ENCODE results near the gene GNAO1.

GNAO1 gene

GRCh38 chr16:56265184-56265583 lies 73.9 kb downstream of the GNAO1 start:
- no peak for DNase-seq (ENCODE audit: low read depth in 1 of 2, low spot score in 1 of 2)

- DNase-seq (ENCODE audit: low read depth in 1 of 2, low spot score in 1 of 2) = no peak
These were observed 74.5 kb downstream of the GNAO1 start for GRCh38 chr16:56265746-56266145.

GRCh38 chr16:56266641-56267607 lies 75.6 kb downstream of the GNAO1 start:
- no peak for DNase-seq (ENCODE audit: low read depth in 1 of 2, low spot score in 1 of 2)

GRCh38 chr16:56267888-56268287 lies 76.6 kb downstream of the GNAO1 start:
- DNase-seq (ENCODE audit: low read depth in 1 of 2, low spot score in 1 of 2) = no peak

- no peak for DNase-seq (ENCODE audit: low read depth in 1 of 2, low spot score in 1 of 2)
These were observed 77.5 kb downstream of the GNAO1 start for GRCh38 chr16:56268799-56269198.

- no peak for DNase-seq (ENCODE audit: low read depth in 1 of 2, low spot score in 1 of 2)
These were observed 78.0 kb downstream of the GNAO1 start for GRCh38 chr16:56269281-56269680.

GRCh38 chr16:56269811-56270684 lies 78.8 kb downstream of the GNAO1 start:
- DNase-seq (ENCODE audit: low read depth in 1 of 2, low spot score in 1 of 2) = no peak

GRCh38 chr16:56270828-56271227 lies 79.5 kb downstream of the GNAO1 start:
- no peak for DNase-seq (ENCODE audit: low read depth in 1 of 2, low spot score in 1 of 2)

GRCh38 chr16:56272583-56272894 lies 81.2 kb downstream of the GNAO1 start:
- no peak for DNase-seq (ENCODE audit: low read depth in 1 of 2, low spot score in 1 of 2)

GRCh38 chr16:56273615-56274014 lies 82.3 kb downstream of the GNAO1 start:
- DNase-seq (ENCODE audit: low read depth in 1 of 2, low spot score in 1 of 2) = no peak

- no peak for DNase-seq (ENCODE audit: low read depth in 1 of 2, low spot score in 1 of 2)
These were observed 83.1 kb downstream of the GNAO1 start for GRCh38 chr16:56274369-56274768.

GRCh38 chr16:56275076-56275475 lies 83.8 kb downstream of the GNAO1 start:
- DNase-seq (ENCODE audit: low read depth in 1 of 2, low spot score in 1 of 2) = no peak

- DNase-seq (ENCODE audit: low read depth in 1 of 2, low spot score in 1 of 2) = no peak
These were observed 84.5 kb downstream of the GNAO1 start for GRCh38 chr16:56275801-56276200.

GRCh38 chr16:56277075-56277474 lies 85.8 kb downstream of the GNAO1 start:
- DNase-seq (ENCODE audit: low read depth in 1 of 2, low spot score in 1 of 2) = no peak

GRCh38 chr16:56278196-56278855 lies 87.0 kb downstream of the GNAO1 start:
- DNase-seq (ENCODE audit: low read depth in 1 of 2, low spot score in 1 of 2) = no peak

GRCh38 chr16:56279132-56279531 lies 87.8 kb downstream of the GNAO1 start:
- peak; percentile 24 to 26 for DNase-seq (ENCODE audit: low read depth in 1 of 2, low spot score in 1 of 2)

GRCh38 chr16:56279914-56280313 lies 88.6 kb downstream of the GNAO1 start:
- DNase-seq (ENCODE audit: low read depth in 1 of 2, low spot score in 1 of 2) = no peak

GRCh38 chr16:56281249-56281805 lies 90.0 kb downstream of the GNAO1 start:
- no peak for DNase-seq (ENCODE audit: low read depth in 1 of 2, low spot score in 1 of 2)

GRCh38 chr16:56282451-56282850 lies 91.2 kb downstream of the GNAO1 start:
- DNase-seq (ENCODE audit: low read depth in 1 of 2, low spot score in 1 of 2) = no peak

GRCh38 chr16:56284521-56284920 lies 93.2 kb downstream of the GNAO1 start:
- DNase-seq (ENCODE audit: low read depth in 1 of 2, low spot score in 1 of 2) = no peak

- no peak for DNase-seq (ENCODE audit: low read depth in 1 of 2, low spot score in 1 of 2)
These were observed 95.5 kb downstream of the GNAO1 start for GRCh38 chr16:56286809-56287208.

Measured in activated T-helper 1 cell treated with anti-CD3 and anti-CD28 coated beads, Interleukin-2, amount 50 U/mL, for 16 hours (primary cell).